Neural progenitor cell (in vitro differentiated cells): ENCODE data around the gene RXRA.

Source experiments
- EZH2 ChIP-seq: fragments of 200-600 bp; sonication (generic); IDR thresholded peaks from 2 replicates; pipeline ENCODE4 v1.6.1; 2017; ENCODE audit warnings: antibody characterized with exemption, mild to moderate bottlenecking, moderate library complexity
- EZH2phosphoT487 ChIP-seq: fragments of 200-600 bp; sonication (generic); IDR thresholded peaks from 2 replicates; pipeline ENCODE4 v1.6.1; 2017; ENCODE audit warnings: antibody characterized with exemption
- TF ChIP-seq, protein P1 (sequence below): fragments of 200-600 bp; sonication (generic); IDR thresholded peaks from 2 replicates; pipeline ENCODE4 v1.5.1; 2017; ENCODE audit warnings: antibody characterized with exemption, mild to moderate bottlenecking

DNA sequence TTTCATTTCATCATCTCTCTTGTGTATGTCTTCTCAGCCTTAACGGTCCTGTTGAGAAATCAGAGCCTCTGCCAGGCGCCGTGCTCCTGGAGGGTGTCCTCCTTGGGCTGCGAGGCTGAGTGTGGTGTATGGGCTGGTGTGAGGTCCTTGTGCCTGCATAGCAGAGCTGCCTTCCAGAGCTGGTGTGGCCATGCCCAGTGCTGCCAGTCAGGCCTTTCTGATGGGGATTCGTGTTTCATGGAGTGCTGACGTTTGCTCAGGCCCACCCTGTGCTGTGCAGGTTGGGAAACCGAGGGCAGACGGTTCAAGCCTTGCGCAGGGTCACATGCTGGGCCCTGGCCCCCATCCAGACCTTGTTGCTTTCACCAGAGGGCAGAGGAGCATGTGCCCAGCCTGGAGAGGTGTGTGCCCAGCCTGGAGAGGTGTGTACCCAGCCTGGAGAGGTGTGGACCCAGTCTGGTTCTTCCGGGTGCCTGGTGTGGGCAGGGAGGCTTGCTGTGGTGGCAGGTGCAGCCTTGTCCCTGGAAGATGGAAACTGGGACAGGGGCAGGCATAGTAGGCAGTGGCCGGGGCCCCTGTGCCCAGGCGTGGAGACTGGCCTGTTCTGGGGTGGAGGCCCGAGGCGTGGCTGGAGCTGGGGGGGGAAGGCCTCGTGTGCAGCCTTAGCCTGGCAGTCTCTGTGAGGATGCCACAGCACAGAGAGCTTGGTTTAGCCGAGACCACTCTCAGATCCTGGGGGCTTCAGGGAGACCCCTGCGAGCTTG is 84.0 kb downstream of the RXRA start:
- TF ChIP-seq, protein P1, sequence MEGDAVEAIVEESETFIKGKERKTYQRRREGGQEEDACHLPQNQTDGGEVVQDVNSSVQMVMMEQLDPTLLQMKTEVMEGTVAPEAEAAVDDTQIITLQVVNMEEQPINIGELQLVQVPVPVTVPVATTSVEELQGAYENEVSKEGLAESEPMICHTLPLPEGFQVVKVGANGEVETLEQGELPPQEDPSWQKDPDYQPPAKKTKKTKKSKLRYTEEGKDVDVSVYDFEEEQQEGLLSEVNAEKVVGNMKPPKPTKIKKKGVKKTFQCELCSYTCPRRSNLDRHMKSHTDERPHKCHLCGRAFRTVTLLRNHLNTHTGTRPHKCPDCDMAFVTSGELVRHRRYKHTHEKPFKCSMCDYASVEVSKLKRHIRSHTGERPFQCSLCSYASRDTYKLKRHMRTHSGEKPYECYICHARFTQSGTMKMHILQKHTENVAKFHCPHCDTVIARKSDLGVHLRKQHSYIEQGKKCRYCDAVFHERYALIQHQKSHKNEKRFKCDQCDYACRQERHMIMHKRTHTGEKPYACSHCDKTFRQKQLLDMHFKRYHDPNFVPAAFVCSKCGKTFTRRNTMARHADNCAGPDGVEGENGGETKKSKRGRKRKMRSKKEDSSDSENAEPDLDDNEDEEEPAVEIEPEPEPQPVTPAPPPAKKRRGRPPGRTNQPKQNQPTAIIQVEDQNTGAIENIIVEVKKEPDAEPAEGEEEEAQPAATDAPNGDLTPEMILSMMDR: no peak
- TF ChIP-seq EZH2 (no peak), EZH2phosphoT487 (no peak)
